HG03558 (cell line): ENCODE measurements around the gene GAP43.

Experiments
- ATAC-seq: cut with Tn5 transposase; IDR thresholded peaks from one replicate; pipeline ENCODE4 v1.9.1; 2021; ENCODE audit warnings: moderate number of reproducible peaks; ENCODE audit not compliant: unreplicated experiment; ENCODE audit errors: extremely low read depth

Gene GAP43

DNA sequence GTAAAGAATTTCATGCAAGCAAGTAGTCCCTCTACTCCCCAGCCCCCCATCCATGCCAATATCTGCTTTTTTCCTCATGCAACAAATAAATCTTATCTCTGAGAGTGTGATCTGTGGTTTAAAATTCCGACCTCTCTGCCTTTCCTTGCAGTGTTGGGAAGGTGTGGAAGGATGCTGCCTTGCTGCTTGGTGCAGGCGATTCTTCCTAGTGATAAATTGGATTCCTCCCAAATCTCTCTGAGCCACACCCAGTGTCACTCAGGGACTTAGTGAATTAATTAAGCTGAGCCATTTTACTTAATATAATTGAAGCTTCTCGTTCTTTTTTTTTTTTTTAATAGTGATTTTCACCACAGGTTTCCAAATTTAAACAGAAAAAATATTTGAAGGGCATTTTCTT, 3.4 kb downstream of the GAP43 start:
- no peak for ATAC-seq

DNA sequence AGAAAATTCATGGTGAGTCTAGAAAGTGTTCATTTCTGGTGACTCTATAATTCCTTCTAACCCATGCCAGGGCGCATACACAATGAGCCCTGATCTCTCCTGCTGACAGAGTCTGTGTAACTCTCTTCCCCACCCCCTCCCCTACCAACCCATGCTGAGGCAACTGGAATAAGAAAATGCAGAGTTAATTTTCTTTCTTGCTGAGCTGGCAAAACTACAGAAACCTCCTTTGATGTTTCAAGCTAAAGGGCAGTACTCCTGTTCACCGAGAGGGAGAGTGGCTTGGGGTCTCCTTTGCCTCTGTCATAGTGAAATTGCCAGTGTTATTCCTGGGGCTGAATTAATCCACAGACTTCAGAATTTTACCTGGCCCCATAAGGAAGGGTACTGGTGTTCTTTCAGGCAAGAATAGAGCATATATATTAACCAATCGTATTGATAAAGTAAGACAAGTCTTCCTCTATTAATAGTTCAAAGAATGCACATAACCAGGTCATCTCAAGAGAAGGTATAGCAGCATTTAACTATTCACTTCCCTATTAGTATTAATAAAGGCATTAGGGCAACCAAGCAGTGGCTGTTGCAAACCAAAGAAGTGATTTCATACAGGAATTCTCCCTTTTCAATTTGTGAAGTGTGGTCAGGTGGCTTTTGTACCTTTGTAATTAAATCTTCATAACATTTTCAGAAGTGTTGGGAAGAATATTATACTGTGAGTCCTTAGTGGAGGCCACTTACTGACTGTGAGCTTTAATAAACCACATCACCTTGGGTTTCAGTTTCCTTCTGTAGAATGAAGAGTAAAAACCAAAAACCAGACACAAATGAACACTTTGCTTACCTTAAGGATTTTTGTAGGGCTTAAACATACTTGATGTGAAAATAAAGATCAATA, 4.1 kb downstream of the GAP43 start:
- ATAC-seq, result peak; percentile 80

DNA sequence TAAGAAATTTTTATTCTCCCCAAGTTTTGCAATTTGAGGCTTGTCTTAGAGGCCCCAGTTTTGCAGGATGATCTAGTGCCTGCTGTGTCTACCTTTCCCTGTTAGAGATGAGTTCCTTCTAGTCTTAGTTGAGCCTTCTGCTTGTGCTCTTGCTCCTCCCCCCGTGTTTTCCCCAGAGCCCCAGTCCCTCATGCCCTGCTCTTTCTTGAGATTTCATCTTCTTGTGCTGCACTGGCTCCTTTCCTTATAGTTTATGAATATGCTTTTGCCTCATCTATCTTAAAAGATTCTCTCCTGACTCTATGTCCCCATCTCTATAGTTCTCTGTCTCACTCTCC, 4.7 kb downstream of the GAP43 start:
- peak; percentile 30 for ATAC-seq

- ATAC-seq, result no peak
These were observed 7.5 kb downstream of the GAP43 start for GRCh38 chr3:115630850-115631249.

- no peak for ATAC-seq
These were observed 8.7 kb downstream of the GAP43 start for GRCh38 chr3:115632026-115632425.

DNA sequence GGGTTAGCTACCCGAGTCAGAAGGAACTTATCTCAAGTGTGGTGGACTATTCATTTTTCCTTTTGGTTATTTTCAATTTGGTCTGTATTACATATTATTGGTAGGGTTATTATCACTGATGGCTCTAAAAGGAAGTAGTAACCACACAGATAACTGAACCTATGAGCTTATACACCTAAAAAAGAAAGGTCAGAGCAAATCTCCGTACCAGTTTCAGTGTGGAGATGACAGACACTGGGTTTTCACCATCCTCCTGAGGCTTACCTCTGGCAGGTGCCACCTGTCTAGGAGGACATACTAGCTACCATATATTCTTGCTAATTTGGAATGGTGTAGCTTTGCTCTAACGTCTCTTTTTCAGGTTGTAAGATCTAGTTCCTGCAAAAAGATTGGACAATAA, 10.2 kb downstream of the GAP43 start:
- ATAC-seq, result no peak

GRCh38 chr3:115634052-115634451, 10.7 kb downstream of the GAP43 start:
- ATAC-seq, result no peak

GRCh38 chr3:115635406-115635805, 12.1 kb downstream of the GAP43 start:
- ATAC-seq, result no peak

DNA sequence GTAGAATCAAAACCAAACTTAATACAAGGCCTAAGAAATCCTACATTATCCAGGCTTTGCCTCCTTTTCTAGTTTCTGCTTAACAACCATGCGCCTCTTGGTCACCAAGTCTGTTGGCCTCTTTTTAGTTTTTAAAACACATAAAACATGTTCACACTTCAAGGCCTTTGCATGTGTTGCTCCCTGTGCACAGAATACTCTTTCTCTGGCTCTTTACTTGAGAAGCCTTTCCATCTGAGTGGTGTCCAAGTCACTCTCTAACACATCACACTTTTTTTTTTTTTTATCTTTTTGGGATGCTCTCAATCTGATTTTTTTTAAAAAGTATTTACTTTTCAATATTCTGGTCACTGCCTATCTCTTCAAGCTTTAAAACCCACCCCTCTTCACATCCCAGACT, 14.9 kb downstream of the GAP43 start:
- no peak for ATAC-seq

DNA sequence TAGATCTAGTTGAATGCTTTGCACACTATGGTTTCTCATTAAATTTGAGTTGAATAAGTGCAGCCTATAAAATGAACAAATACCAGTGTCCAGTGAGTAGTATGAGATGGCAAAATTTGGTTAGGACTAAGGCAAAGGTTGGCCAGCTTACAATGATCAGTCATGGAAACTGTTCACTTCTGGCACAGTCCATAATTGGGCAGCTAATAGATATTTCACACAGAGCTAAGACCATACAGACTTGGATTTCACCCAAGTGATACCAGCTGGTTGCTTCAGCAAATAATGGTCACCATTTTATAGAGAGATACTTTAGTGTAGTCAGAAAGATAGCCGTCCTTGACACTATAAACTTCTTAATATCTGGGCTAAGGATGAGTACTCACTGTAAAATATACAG, 15.7 kb downstream of the GAP43 start:
- ATAC-seq, result no peak

DNA sequence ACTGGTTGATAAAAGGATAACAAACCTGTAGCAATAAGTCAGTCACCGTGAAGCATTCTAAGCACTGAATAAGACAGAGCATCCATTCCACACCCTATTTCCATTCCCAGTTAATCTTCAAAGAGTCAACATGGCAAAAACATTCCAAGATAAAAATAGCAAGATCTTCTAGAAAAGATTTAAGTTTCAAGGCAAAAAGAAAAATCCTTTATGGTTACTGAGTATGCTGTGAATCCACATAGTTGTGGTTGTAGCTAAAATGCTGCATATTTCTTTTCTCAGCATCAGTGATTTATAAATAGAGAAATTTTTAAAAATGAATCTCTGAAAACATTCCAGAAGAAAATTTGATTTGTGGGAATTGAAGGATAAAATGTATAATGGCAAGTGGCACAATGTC, 21.1 kb downstream of the GAP43 start:
- no peak for ATAC-seq

DNA sequence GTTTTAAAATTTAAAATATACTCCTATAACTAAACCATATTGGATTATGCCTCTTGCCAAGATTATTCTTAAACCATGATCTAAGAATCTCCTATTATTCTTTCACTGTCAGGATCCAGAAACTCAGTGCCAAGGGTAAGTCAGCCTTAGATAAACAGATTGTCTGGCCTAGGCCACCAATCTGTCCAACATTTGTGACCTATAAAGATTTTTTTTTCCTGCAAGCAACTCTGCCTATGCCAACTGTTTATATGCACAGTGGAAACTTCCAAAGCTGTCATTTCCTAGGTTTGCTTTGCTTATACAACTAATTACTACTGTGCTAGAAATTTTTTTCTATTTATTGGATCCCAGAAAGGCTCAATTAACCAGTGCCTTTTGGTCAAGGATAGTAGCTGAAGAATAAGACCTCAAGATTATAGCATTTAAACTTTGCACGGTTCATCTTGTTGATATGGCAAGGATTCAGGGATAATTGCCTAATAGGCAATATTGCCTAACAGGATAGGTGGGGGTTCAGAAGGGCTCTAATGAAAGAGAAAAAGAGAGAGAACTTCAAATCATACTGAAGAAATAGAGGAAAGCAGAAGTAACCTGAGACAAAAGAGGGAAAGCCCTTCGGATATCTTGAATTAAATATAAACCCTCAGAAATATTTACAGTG, 22.8 kb downstream of the GAP43 start:
- ATAC-seq, result no peak

DNA sequence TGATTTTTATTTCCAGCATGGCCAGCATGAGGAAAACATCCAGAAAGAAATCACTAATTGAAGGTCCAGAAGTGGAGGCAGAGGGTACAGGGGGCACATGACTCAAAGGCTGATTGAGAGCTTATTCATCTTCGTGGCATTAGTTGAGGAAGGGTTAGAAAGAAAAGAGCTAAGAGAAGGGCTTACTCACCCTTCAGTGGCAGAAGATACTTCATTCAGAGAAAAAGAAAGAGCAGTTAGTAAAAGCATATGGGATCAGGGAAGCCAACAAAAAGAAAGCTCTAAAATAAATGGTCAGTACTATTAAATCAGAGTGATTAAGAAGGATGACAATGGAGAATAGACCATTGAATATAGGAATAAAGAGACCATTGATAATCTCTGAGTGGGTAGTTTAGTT, 25.2 kb downstream of the GAP43 start:
- ATAC-seq, result no peak

- peak; percentile 48 for ATAC-seq
These were observed 27.8 kb downstream of the GAP43 start for GRCh38 chr3:115651087-115651486.

DNA sequence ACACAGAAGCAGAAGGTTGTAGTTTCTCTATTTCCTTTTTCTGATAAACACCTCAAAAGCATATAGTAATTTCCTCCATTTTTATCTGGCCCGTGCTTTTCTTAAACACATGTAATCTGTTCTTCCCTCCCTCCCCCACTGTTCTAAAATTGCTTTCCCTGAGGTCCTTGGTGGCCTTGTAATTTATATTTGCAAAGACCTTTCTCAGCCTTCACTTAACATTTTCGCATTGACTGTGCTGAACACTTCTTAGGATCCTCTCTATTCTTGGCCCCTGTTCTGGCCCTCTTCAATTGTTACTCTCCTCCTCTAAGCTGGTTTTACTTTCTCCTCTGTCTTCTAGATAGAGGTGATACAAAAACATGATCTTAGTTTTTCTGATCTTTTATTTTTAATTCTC, 28.3 kb downstream of the GAP43 start:
- no peak for ATAC-seq

- no peak for ATAC-seq
These were observed 29.4 kb downstream of the GAP43 start for GRCh38 chr3:115652738-115653137.

- ATAC-seq, result no peak
These were observed 32.5 kb downstream of the GAP43 start for GRCh38 chr3:115655761-115656282.

- ATAC-seq, result no peak
These were observed 33.9 kb downstream of the GAP43 start for GRCh38 chr3:115657168-115657567.

- no peak for ATAC-seq
These were observed 34.7 kb downstream of the GAP43 start for GRCh38 chr3:115658032-115658336.

DNA sequence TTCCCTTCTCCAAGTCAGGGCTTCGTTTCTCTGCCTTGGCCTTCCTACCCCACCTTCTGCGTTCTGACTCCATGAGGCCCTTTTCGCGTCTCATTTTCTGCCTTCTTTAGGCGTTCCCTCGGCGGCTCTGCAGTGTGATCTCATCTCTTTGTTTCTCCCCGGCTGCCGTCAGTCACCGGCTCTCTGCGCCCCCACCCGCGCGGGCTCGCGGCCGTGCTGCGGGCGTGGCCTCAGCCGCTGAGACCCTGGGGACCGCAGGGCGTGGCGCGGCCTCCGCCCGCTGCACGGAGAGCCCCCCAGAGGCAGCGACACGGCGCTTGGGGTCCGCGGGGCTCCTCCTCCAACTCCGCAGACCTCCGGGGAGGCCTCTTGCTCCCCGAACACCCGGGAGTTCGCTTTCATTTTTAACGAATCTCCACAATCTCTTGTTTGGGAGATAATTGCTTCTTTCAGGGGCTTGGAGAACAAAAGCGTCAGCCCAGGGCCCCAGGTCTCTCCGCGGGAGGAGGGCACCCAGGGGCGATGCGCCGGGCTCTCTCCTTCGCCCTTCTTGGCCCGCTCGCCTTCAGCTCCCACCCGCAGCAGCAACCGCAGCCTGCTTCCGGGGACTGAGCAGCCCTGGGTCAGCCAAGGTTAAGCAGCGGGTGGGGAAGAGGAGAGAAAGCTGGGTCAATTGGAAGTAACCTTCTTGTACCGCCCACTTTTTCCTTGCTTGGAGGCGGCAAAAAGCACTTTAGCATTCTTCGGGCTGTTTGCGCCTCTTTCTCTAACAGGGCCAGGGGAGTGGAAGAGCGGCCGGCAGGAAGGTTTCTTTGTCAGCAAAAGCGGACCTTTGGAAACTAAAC, 35.2 kb downstream of the GAP43 start:
- peak; percentile 68 for ATAC-seq
